ENCODE data around the gene ITPA. TPM values are rescaled to one million over a fixed set of nuclear protein-coding genes. Genes with fewer than 3 reads are reported as not detected.

ITPA gene
- total and polyA plus RNA-seq, 2 of the 13 experiments (the other 11 are each of a cell fraction or from before 2014, with no cell fraction given): 60.1 to 103 TPM

- TF ChIP-seq ZBTB40 (IDR thresholded peaks at IDR 0.05): no peak
- peak; percentile 32; the same call in 1 of the 2 replicates for TF ChIP-seq ZBTB40 (CRISPR knock-in tag; IDR thresholded peaks at IDR 0.05)
- no peak for TF ChIP-seq ZNF790 (CRISPR knock-in tag; IDR thresholded peaks at IDR 0.05; ENCODE audit: borderline replicate concordance)
- 0 out of 2 replicates have a peak, but pooled peaks have one; percentile 72 for TF ChIP-seq THYN1 (CRISPR knock-in tag; IDR thresholded peaks at IDR 0.05; ENCODE audit: borderline replicate concordance, low read depth)
- no peak for TF ChIP-seq RAD51 (IDR thresholded peaks at IDR 0.05; ENCODE audit: borderline replicate concordance)
- TF ChIP-seq CBX5 (CRISPR knock-in tag; IDR thresholded peaks at IDR 0.05; ENCODE audit: borderline replicate concordance): peak; percentile 97
- no peak for TF ChIP-seq ZNF780A (CRISPR knock-in tag; IDR thresholded peaks at IDR 0.05)
- TF ChIP-seq SETDB1 (CRISPR knock-in tag; IDR thresholded peaks at IDR 0.05; ENCODE audit: borderline replicate concordance): no peak; the same call in 1 of the 2 replicates
- TF ChIP-seq WIZ (CRISPR knock-in tag; IDR thresholded peaks at IDR 0.05): peak; percentile 74; the same call in 1 of the 2 replicates
- TF ChIP-seq, protein P1, sequence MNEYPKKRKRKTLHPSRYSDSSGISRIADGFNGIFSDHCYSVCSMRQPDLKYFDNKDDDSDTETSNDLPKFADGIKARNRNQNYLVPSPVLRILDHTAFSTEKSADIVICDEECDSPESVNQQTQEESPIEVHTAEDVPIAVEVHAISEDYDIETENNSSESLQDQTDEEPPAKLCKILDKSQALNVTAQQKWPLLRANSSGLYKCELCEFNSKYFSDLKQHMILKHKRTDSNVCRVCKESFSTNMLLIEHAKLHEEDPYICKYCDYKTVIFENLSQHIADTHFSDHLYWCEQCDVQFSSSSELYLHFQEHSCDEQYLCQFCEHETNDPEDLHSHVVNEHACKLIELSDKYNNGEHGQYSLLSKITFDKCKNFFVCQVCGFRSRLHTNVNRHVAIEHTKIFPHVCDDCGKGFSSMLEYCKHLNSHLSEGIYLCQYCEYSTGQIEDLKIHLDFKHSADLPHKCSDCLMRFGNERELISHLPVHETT (CRISPR knock-in tag; conservative IDR thresholded peaks at IDR 0.05): no peak; the same call in 1 of the 2 replicates
- no peak for TF ChIP-seq ZNF383 (CRISPR knock-in tag; IDR thresholded peaks at IDR 0.05; ENCODE audit: borderline replicate concordance)
- no peak for TF ChIP-seq TCF7 (IDR thresholded peaks at IDR 0.05; ENCODE audit: low read depth)
- TF ChIP-seq ZNF44 (CRISPR knock-in tag; IDR thresholded peaks at IDR 0.05): peak; percentile 44; the same call in 1 of the 2 replicates
- peak; percentile 83 for TF ChIP-seq ZNF121 (CRISPR knock-in tag; IDR thresholded peaks at IDR 0.05)
- TF ChIP-seq ESRRA (CRISPR knock-in tag; IDR thresholded peaks at IDR 0.05; ENCODE audit: low read depth): peak; percentile 75
- no peak for TF ChIP-seq TMF1 (CRISPR knock-in tag; IDR thresholded peaks at IDR 0.05; ENCODE audit: low read depth)
- TF ChIP-seq CAMTA2 (CRISPR knock-in tag; IDR thresholded peaks at IDR 0.05; ENCODE audit: borderline replicate concordance): peak; percentile 72; the same call in 1 of the 2 replicates
- peak; percentile 45; the same call in 1 of the 2 replicates for TF ChIP-seq TOE1 (CRISPR knock-in tag; IDR thresholded peaks at IDR 0.05)
- TF ChIP-seq STAG1 (CRISPR knock-in tag; IDR thresholded peaks at IDR 0.05): peak; percentile 99
- TF ChIP-seq FOXO1 (CRISPR knock-in tag; IDR thresholded peaks at IDR 0.05): peak; percentile 88
- TF ChIP-seq SRY (CRISPR knock-in tag; IDR thresholded peaks at IDR 0.05): 0 out of 2 replicates have a peak, but pooled peaks have one; percentile 23
Measured at GRCh38 chr20:3218307-3218988, 9.2 kb downstream of the ITPA start (continued).

All from HepG2 (cell line).